Activated CD4-positive, alpha-beta T cell treated with anti-CD3 and anti-CD28 coated beads for 24 hours (primary cell): ENCODE measurements around the gene CNST.
"Not testable (repeated sequence)": the region's sequence is repeated elsewhere in the genome, so short reads cannot be mapped to it uniquely, and the experiment has no call there.

Experiments used
- DNase-seq, 2 donors: peaks; one replicate each; pipeline ENCODE4 v3.0.0-alpha.2; 2020; ENCODE audit warnings: low read depth in 2 of 2

The CNST gene

GRCh38 chr1:246554201-246554600, 12.1 kb upstream of the CNST start:
- no peak for DNase-seq

- no peak for DNase-seq
Observed at GRCh38 chr1:246558041-246558440, 8.2 kb upstream of the CNST start.

GRCh38 chr1:246559310-246559709, 6.9 kb upstream of the CNST start:
- DNase-seq = no peak

- not testable (repeated sequence) for DNase-seq
Observed at GRCh38 chr1:246560833-246561232, 5.4 kb upstream of the CNST start.

GRCh38 chr1:246564839-246565750, 1.2 kb upstream of the CNST start:
- no peak for DNase-seq

GRCh38 chr1:246565751-246566127, 517 bp upstream of the CNST start:
- DNase-seq = no peak

- DNase-seq = peak; percentile 19 to 26
Observed at GRCh38 chr1:246566813-246567645, 773 bp downstream of the CNST start.

- no peak for DNase-seq
Observed at GRCh38 chr1:246567646-246568235, 1.5 kb downstream of the CNST start.

- no peak for DNase-seq
Observed at GRCh38 chr1:246569248-246570238, 3.3 kb downstream of the CNST start.

GRCh38 chr1:246571309-246571708, 5.1 kb downstream of the CNST start:
- DNase-seq = not testable (repeated sequence)

GRCh38 chr1:246571953-246572352, 5.7 kb downstream of the CNST start:
- no peak for DNase-seq

GRCh38 chr1:246572785-246573184, 6.5 kb downstream of the CNST start:
- no peak for DNase-seq

- no peak for DNase-seq
Observed at GRCh38 chr1:246573491-246573890, 7.2 kb downstream of the CNST start.

- DNase-seq = no peak
Observed at GRCh38 chr1:246576709-246577032, 10.4 kb downstream of the CNST start.

GRCh38 chr1:246577082-246577719, 10.9 kb downstream of the CNST start:
- no peak for DNase-seq

- no peak for DNase-seq
Observed at GRCh38 chr1:246577720-246578106, 11.5 kb downstream of the CNST start.

GRCh38 chr1:246579818-246580217, 13.6 kb downstream of the CNST start:
- DNase-seq = no peak

- DNase-seq = no peak
Observed at GRCh38 chr1:246580497-246581370, 14.5 kb downstream of the CNST start.

- DNase-seq = no peak
Observed at GRCh38 chr1:246582301-246583055, 16.2 kb downstream of the CNST start.
